ENCODE results near the gene CDC5L.

The CDC5L gene

GRCh38 chr6:44454198-44454597, 66.7 kb downstream of the CDC5L start:
- DNase-seq, result no peak

GRCh38 chr6:44456070-44456965, 68.8 kb downstream of the CDC5L start:
- DNase-seq, result peak; percentile 69

GRCh38 chr6:44456966-44457292, 69.4 kb downstream of the CDC5L start:
- no peak for DNase-seq

- DNase-seq, result peak; percentile 37
These were observed 70.1 kb downstream of the CDC5L start for GRCh38 chr6:44457596-44457995.

GRCh38 chr6:44458551-44458950, 71.0 kb downstream of the CDC5L start:
- DNase-seq, result no peak

GRCh38 chr6:44462335-44462734, 74.8 kb downstream of the CDC5L start:
- DNase-seq, result no peak

- DNase-seq, result no peak
These were observed 75.6 kb downstream of the CDC5L start for GRCh38 chr6:44462797-44463727.

GRCh38 chr6:44463728-44464450, 76.4 kb downstream of the CDC5L start:
- DNase-seq, result no peak

GRCh38 chr6:44464527-44465310, 77.2 kb downstream of the CDC5L start:
- no peak for DNase-seq

GRCh38 chr6:44466955-44467354, 79.4 kb downstream of the CDC5L start:
- no peak for DNase-seq

GRCh38 chr6:44468835-44469234, 81.3 kb downstream of the CDC5L start:
- DNase-seq, result no peak

- DNase-seq, result no peak
These were observed 82.6 kb downstream of the CDC5L start for GRCh38 chr6:44470115-44470464.

- DNase-seq, result no peak
These were observed 83.2 kb downstream of the CDC5L start for GRCh38 chr6:44470746-44471145.

GRCh38 chr6:44471271-44471981, 83.9 kb downstream of the CDC5L start:
- no peak for DNase-seq

GRCh38 chr6:44472250-44472945, 84.9 kb downstream of the CDC5L start:
- no peak for DNase-seq

GRCh38 chr6:44473393-44474189, 86.1 kb downstream of the CDC5L start:
- no peak for DNase-seq

GRCh38 chr6:44474190-44474631, 86.7 kb downstream of the CDC5L start:
- no peak for DNase-seq

- no peak for DNase-seq
These were observed 87.1 kb downstream of the CDC5L start for GRCh38 chr6:44474643-44475042.

- DNase-seq, result no peak
These were observed 87.9 kb downstream of the CDC5L start for GRCh38 chr6:44475417-44475778.

- peak; percentile 78 for DNase-seq
These were observed 88.4 kb downstream of the CDC5L start for GRCh38 chr6:44475779-44476434.
